Tibial artery (tissue), 4 donors: ENCODE results near the gene CREB5.

ENCODE experiments used
- DNase-seq, 2 donors: peaks; one replicate each; pipeline ENCODE4 v3.0.0-alpha.2; 2019
- H3K27ac ChIP-seq, 2 donors: fragments of 200-600 bp; sonication (generic) in 1 of 2; 1 replicate in 1 of 2; 2 replicates in 1 of 2; pipeline ENCODE4 v1.5.1; 2018 to 2019; ENCODE audit warnings: mild to moderate bottlenecking in 1 of 2
- H3K27me3 ChIP-seq, 2 donors: fragments of 200-600 bp; sonication (generic) in 1 of 2; one replicate each; pipeline versions ENCODE4 v1.5.1 to v1.6.0; 2016 to 2019
- H3K36me3 ChIP-seq, 3 donors: fragments of 200-600 bp; sonication (generic) in 2 of 3; one replicate each; pipeline ENCODE4 v1.5.1; 2016 to 2019; ENCODE audit warnings: mild to moderate bottlenecking in 2 of 3
- H3K4me1 ChIP-seq, 4 donors: fragments of 200-600 bp; sonication (generic) in 2 of 4; 1 replicate in 3 of 4; 2 replicates in 1 of 4; pipeline ENCODE4 v1.5.1; 2016 to 2019
- H3K4me3 ChIP-seq, 2 donors: fragments of 200-600 bp; sonication (generic) in 1 of 2; 1 replicate in 1 of 2; 2 replicates in 1 of 2; pipeline ENCODE4 v1.5.1; 2018 to 2019; ENCODE audit warnings: mild to moderate bottlenecking in 2 of 2
- H3K9me3 ChIP-seq, 3 donors: fragments of 200-600 bp; sonication (generic) in 1 of 3; one replicate each; pipeline ENCODE4 v1.5.1; 2016 to 2019
- CTCF ChIP-seq, 2 experiments: fragments of 200-600 bp in 1 of 2; fragments of 450-650 bp in 1 of 2; IDR thresholded peaks; one replicate each; pipeline ENCODE4 v1.5.1; 2017 to 2019; ENCODE audit warnings: antibody characterized with exemption in 2 of 2, mild to moderate bottlenecking in 1 of 2, moderate library complexity in 1 of 2
- intact Hi-C: fragments of 100-400 bp; cut with DNase I; formaldehyde crosslinking; loops from one replicate; pipeline ENCODE4 v1.15.0; 2023; ENCODE audit warnings: low total_unique reads

CREB5 gene

GRCh38 chr7:28792858-28793257 lies 380.5 kb downstream of the CREB5 start:
- no peaks in the 10 kb centered on the region for H3K9me3 ChIP-seq
- no peak overlapping the region for H3K27ac ChIP-seq
- intact Hi-C loops, result no loop called here
- no peaks in the 10 kb centered on the region for H3K36me3 ChIP-seq
- no peak for TF ChIP-seq CTCF (IDR thresholded peaks at IDR 0.05)
- DNase-seq, result no peak
- H3K4me1 ChIP-seq, result no peaks in the 10 kb centered on the region
- H3K4me3 ChIP-seq, result no peak overlapping the region
- H3K27me3 ChIP-seq, result no peaks in the 10 kb centered on the region

DNA sequence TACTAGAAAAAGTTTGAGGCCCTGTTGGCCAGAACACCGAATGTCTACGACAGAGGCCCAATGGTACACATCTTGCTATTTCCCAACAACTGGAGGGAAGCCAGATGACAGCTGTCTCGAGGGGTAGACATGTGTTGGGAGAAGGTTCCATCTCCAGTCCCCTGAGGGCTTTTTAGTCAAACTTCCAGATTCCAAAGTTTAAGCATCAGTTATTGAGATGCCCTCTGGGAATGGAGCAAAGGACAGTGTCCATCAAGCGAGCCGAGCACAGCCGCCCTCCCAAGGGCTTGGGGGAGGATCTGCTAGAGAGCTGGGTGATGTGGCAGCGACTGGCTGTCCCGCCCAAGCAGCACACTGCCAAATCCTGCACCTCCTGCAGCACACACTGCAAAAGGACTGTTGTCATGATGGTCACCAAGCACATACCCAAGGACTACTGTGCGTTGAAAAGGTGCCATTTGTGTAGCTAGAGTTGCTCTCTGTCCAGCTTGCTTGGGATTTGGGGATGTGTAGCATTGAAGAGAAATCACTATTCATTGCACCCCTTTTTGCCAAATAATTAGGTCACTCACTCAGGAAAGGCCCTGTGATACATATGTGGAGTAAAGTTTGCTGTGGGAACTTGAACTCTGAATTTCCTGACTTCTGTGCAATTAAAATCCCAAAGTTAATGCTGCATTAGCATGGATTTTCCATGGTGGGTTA lies 381.2 kb downstream of the CREB5 start:
- no peak for TF ChIP-seq CTCF (IDR thresholded peaks at IDR 0.05)
- H3K9me3 ChIP-seq, result no peaks in the 10 kb centered on the region
- H3K4me3 ChIP-seq, result no peak overlapping the region
- H3K36me3 ChIP-seq, result no peaks in the 10 kb centered on the region
- intact Hi-C loops, result no loop called here
- no peak overlapping the region for H3K27ac ChIP-seq
- no peaks in the 10 kb centered on the region for H3K4me1 ChIP-seq
- H3K27me3 ChIP-seq, result no peaks in the 10 kb centered on the region
- no peak for DNase-seq

DNA sequence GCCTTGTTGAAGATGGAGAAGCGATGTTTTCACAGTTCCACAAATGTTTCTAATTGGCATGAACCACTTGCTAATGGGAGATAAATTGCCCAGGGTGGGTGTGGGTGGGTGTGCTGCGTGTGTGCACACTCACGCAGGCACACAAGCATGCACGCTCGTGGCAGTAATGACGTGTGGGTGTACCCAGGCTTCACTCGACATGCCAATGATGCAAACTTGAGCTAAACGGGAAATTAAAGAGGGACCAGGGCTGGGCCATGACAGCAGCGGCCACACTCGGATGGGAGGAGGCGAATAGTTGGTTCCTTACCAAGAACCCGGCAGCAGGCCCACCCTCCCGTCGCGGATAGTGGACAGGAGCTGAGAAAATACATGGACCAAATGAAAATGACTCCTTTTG lies 386.0 kb downstream of the CREB5 start:
- Histone ChIP-seq H3K4me3 (no peak overlapping the region), H3K36me3 (peaks cover 0 to 3% (median 0%) of the 10 kb centered on the region in 3 donors), H3K9me3 (no peaks in the 10 kb centered on the region), H3K27ac (no peak overlapping the region), H3K4me1 (no peaks in the 10 kb centered on the region), H3K27me3 (no peaks in the 10 kb centered on the region)
- DNase-seq, result no peak
- intact Hi-C loops, result no loop called here
- no peak for TF ChIP-seq CTCF (IDR thresholded peaks at IDR 0.05)

GRCh38 chr7:28799619-28800018 lies 387.3 kb downstream of the CREB5 start:
- Histone ChIP-seq H3K36me3 (peaks cover 3 to 7% (median 6%) of the 10 kb centered on the region in 3 donors), H3K9me3 (no peaks in the 10 kb centered on the region), H3K27ac (no peak overlapping the region), H3K4me3 (no peak overlapping the region), H3K27me3 (no peaks in the 10 kb centered on the region), H3K4me1 (no peaks in the 10 kb centered on the region)
- TF ChIP-seq CTCF (IDR thresholded peaks at IDR 0.05), result no peak
- intact Hi-C loops, result no loop called here
- DNase-seq, result no peak

DNA sequence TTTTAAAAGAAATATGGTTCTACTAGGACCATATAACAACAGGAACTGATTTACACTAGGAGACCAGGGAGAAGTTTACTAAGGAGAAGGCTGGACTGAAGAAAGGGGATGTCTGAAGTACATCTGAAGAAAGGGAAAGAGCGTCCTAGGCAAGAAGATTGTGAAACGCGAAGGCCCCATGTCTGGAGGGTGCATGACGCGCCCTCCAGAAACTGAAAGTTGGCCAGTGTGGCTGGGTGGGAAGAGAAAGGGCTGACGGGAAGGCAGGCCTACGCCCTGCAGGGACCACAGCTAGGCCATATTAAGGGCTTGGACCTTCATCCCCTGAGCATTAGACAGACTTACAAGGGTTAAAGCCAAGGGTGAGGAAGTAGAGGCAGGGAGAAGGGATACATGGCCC lies 387.8 kb downstream of the CREB5 start:
- Histone ChIP-seq H3K27ac (no peak overlapping the region), H3K9me3 (no peaks in the 10 kb centered on the region), H3K27me3 (no peaks in the 10 kb centered on the region), H3K4me1 (no peaks in the 10 kb centered on the region), H3K36me3 (peaks cover 3 to 8% (median 7%) of the 10 kb centered on the region in 3 donors), H3K4me3 (no peak overlapping the region)
- no peak for TF ChIP-seq CTCF (IDR thresholded peaks at IDR 0.05)
- intact Hi-C loops, result no loop called here
- peak in 1 of 2 donors; percentile 39 for DNase-seq

DNA sequence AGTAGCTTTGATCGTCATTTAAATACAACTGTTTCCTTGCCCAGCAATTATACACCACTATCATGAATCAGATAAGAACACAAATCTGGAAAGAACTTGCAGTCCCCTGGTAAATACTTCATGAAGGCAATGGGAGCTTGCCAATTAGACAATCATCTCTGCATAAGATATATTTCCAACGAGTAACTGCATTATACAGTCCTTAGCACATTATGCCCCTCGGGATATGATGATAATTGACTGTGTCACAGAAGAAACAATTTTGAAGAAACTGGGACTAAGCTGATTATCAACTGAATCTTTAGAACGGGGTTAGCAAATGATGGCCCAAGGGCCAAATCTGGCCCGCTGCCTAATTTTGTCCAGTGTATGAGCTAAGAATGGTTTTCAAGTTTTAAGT lies 390.1 kb downstream of the CREB5 start:
- H3K27ac ChIP-seq, result no peak overlapping the region
- H3K4me3 ChIP-seq, result no peak overlapping the region
- no peaks in the 10 kb centered on the region for H3K27me3 ChIP-seq
- H3K36me3 ChIP-seq, result peaks cover 3 to 13% (median 10%) of the 10 kb centered on the region in 3 donors
- DNase-seq, result no peak
- intact Hi-C loops, result no loop called here
- H3K9me3 ChIP-seq, result no peaks in the 10 kb centered on the region
- TF ChIP-seq CTCF (IDR thresholded peaks at IDR 0.05), result no peak
- no peaks in the 10 kb centered on the region for H3K4me1 ChIP-seq
